ENCODE measurements around the gene FOSB.

DNA sequence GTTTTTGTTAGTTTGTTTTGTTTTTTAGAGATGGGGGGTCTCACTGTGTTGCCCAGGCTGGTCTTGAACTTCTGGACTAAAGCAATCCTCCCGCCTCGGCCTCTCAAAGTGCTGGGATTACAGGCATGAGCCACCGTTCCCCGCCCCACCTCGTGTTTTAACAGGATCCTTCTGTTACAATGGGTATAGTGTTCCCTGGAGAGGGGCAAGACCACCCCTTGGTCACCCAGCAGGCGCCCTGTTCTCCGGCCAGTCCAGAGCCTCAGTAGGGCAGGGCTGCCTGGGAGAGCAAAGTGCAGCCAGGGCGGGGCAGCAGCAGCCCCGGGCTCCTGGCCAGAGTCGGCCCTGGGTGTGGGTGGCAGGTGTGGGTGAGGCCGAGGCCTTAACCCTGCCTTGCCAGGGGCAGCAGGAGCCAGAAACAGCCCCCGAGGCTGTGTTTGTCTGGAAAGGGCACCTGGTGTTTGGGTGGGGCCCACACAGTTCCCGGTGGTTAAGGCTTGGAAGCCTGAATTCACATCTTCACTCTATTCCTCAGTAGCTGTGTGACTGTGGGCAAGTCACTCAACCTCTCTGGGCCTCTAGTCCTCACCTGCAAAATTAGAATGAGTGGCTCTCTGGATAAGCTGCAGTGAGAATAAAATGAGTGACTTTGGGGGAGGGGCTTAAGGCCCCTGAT lies 46.7 kb downstream of the FOSB start:
- TF ChIP-seq, protein P1, sequence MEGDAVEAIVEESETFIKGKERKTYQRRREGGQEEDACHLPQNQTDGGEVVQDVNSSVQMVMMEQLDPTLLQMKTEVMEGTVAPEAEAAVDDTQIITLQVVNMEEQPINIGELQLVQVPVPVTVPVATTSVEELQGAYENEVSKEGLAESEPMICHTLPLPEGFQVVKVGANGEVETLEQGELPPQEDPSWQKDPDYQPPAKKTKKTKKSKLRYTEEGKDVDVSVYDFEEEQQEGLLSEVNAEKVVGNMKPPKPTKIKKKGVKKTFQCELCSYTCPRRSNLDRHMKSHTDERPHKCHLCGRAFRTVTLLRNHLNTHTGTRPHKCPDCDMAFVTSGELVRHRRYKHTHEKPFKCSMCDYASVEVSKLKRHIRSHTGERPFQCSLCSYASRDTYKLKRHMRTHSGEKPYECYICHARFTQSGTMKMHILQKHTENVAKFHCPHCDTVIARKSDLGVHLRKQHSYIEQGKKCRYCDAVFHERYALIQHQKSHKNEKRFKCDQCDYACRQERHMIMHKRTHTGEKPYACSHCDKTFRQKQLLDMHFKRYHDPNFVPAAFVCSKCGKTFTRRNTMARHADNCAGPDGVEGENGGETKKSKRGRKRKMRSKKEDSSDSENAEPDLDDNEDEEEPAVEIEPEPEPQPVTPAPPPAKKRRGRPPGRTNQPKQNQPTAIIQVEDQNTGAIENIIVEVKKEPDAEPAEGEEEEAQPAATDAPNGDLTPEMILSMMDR (conservative IDR thresholded peaks at IDR 0.05; ENCODE audit: low read depth in 2 of 2): no peak
- TF ChIP-seq CREB1 (CRISPR knock-in tag; IDR thresholded peaks at IDR 0.05; ENCODE audit: low read depth) (no peak), EZH2 (IDR thresholded peaks at IDR 0.05; ENCODE audit: low read depth, unreplicated experiment) (no peak), NANOG (IDR thresholded peaks at IDR 0.05; ENCODE audit: borderline replicate concordance) (no peak), POLR2AphosphoS5 (IDR thresholded peaks at IDR 0.05; ENCODE audit: low read depth) (no peak), EZH2phosphoT487 (IDR thresholded peaks at IDR 0.05; ENCODE audit: unreplicated experiment) (no peak)

Data from GM23338 (cell line).